Hepatocyte (in vitro differentiated cells): ENCODE results near the gene SARS2.

Source experiments
- CTCF ChIP-seq: fragments of 200-600 bp; sonication (generic); IDR thresholded peaks from 2 replicates; pipeline ENCODE4 v1.5.1; 2016; ENCODE audit warnings: antibody characterized with exemption, mild to moderate bottlenecking; ENCODE audit not compliant: poor library complexity
- EZH2 ChIP-seq: fragments of 200-600 bp; sonication (generic); IDR thresholded peaks from 2 replicates; pipeline ENCODE4 v1.6.1; 2016; ENCODE audit warnings: antibody characterized with exemption, mild to moderate bottlenecking, borderline replicate concordance
- EZH2phosphoT487 ChIP-seq: fragments of 200-600 bp; sonication (generic); IDR thresholded peaks from one replicate; pipeline ENCODE4 v1.6.1; 2018; ENCODE audit warnings: antibody characterized with exemption, mild to moderate bottlenecking, low read depth, moderate library complexity; ENCODE audit not compliant: unreplicated experiment, severe bottlenecking

GRCh38 chr19:38869836-38870607, 60.5 kb downstream of the SARS2 start:
- no peak for TF ChIP-seq EZH2phosphoT487
- peak; percentile 77 for TF ChIP-seq CTCF
- no peak for TF ChIP-seq EZH2
